H1 (cell line): ENCODE results near the gene CSNK1D. TPM values are rescaled to one million over a fixed set of nuclear protein-coding genes. Genes with fewer than 3 reads are reported as not detected.
"Not testable (repeated sequence)": the region's sequence is repeated elsewhere in the genome, so short reads cannot be mapped to it uniquely, and the experiment has no call there.

Source experiments
- CTCF ChIA-PET: fragments of 300-600 bp; sonication (Branson Sonifier 250); formaldehyde crosslinking; loops from one replicate; lab custom pipeline; 2021; ENCODE audit not compliant: partially characterized antibody; lab: Charles Lee
- POLR2A ChIA-PET: fragments of 300-600 bp; sonication (Branson Sonifier 250); formaldehyde crosslinking; loops from one replicate; lab custom pipeline; 2021; ENCODE audit warnings: inconsistent platforms; ENCODE audit not compliant: partially characterized antibody; lab: Charles Lee
- DNase-seq, 2 experiments: peaks; one replicate each; pipeline versions ENCODE4 v3.0.0 to v3.0.0-alpha.2; 2010 to 2022; ENCODE audit warnings: low spot score in 2 of 2, low read depth in 1 of 2, mixed read lengths in 1 of 2
- FAIRE-seq: peaks from 2 replicates; lab custom pipeline; 2011; peaks lifted over from hg19 to GRCh38; lab: Jason Lieb, UNC
- H2AFZ ChIP-seq: 2 replicates; pipeline ENCODE4 v1.8.1; 2012; ENCODE audit warnings: low read length, inconsistent platforms
- H2AK5ac ChIP-seq: 2 replicates; pipeline ENCODE4 v1.6.1; 2013; ENCODE audit warnings: low read depth, low read length
- H2BK120ac ChIP-seq: replicated peaks from 2 replicates; pipeline ENCODE3; 2013; ENCODE audit warnings: low read depth, low read length, inconsistent platforms
- H2BK12ac ChIP-seq: 2 replicates; pipeline ENCODE4 v1.6.1; 2013; ENCODE audit warnings: low read depth, low read length
- H2BK15ac ChIP-seq: 2 replicates; pipeline ENCODE4 v1.6.1; 2013; ENCODE audit warnings: low read length
- H2BK20ac ChIP-seq: 2 replicates; pipeline ENCODE4 v1.6.1; 2013; ENCODE audit warnings: low read length
- H2BK5ac ChIP-seq: 2 replicates; pipeline ENCODE4 v1.6.1; 2013; ENCODE audit warnings: low read depth, low read length
- H3K14ac ChIP-seq: 2 replicates; pipeline ENCODE4 v1.6.1; 2013; ENCODE audit warnings: inconsistent platforms; ENCODE audit not compliant: insufficient read length
- H3K18ac ChIP-seq: 2 replicates; pipeline ENCODE4 v1.6.1; 2013; ENCODE audit warnings: low read length; ENCODE audit errors: extremely low read depth
- H3K23ac ChIP-seq: 2 replicates; pipeline ENCODE4 v1.6.1; 2013; ENCODE audit warnings: inconsistent platforms; ENCODE audit not compliant: insufficient read length
- H3K23me2 ChIP-seq: 2 replicates; pipeline ENCODE4 v1.6.1; 2013; ENCODE audit warnings: low read depth, low read length
- H3K27ac ChIP-seq: 2 replicates; pipeline ENCODE4 v1.6.1; 2011; ENCODE audit warnings: low read depth, low read length, inconsistent platforms
- H3K27me3 ChIP-seq, 4 experiments: replicated peaks in 1 of 4; 1 replicate in 1 of 4; 2 replicates in 3 of 4; pipeline versions ENCODE4 v1.6.1 to v1.8.1; 2011 to 2013; ENCODE audit warnings: low read length in 3 of 4, mild to moderate bottlenecking in 3 of 4, inconsistent platforms in 2 of 4, mixed read lengths in 2 of 4, moderate library complexity in 1 of 4; ENCODE audit not compliant: control insufficient read depth in 3 of 4, insufficient read depth in 3 of 4; ENCODE audit errors: extremely low read depth in 1 of 4
- H3K36me3 ChIP-seq, 4 experiments: 2 replicates each; pipeline versions ENCODE4 v1.6.1 to v1.8.1; 2011 to 2013; ENCODE audit warnings: mild to moderate bottlenecking in 4 of 4, low read length in 3 of 4, moderate library complexity in 2 of 4, control low read depth in 1 of 4, inconsistent platforms in 1 of 4; ENCODE audit not compliant: insufficient read depth in 4 of 4, control insufficient read depth in 2 of 4
- H3K4ac ChIP-seq: replicated peaks from 2 replicates; pipeline ENCODE3; 2013; ENCODE audit warnings: low read length, low read depth, mixed read lengths, inconsistent platforms; ENCODE audit not compliant: insufficient read length
- H3K4me1 ChIP-seq, 4 experiments: replicated peaks in 1 of 4; 1 replicate in 1 of 4; 2 replicates in 3 of 4; pipeline versions ENCODE4 v1.6.1 to v1.8.1; 2011 to 2013; ENCODE audit warnings: low read length in 3 of 4, inconsistent platforms in 2 of 4, mixed read lengths in 1 of 4; ENCODE audit not compliant: insufficient read depth in 4 of 4, control insufficient read depth in 3 of 4
- H3K4me2 ChIP-seq, 2 experiments: 2 replicates each; pipeline versions ENCODE4 v1.6.1 to v1.8.1; 2011 to 2013; ENCODE audit warnings: low read depth in 2 of 2, low read length in 2 of 2, control low read depth in 1 of 2, inconsistent platforms in 1 of 2, mild to moderate bottlenecking in 1 of 2; ENCODE audit not compliant: insufficient read depth in 1 of 2
- H3K4me3 ChIP-seq, 4 experiments: fragments of 200-600, 300-600 bp in 1 of 4; sonication (generic), shearing (Covaris generic), sonication (Bioruptor Twin) in 1 of 4; 2 replicates each; pipeline versions ENCODE4 v1.5.1 to v1.8.1; 2011 to 2016; ENCODE audit warnings: low read length in 4 of 4, low read depth in 3 of 4, control low read depth in 2 of 4, inconsistent platforms in 2 of 4, mild to moderate bottlenecking in 2 of 4, mixed read lengths in 1 of 4, moderate library complexity in 1 of 4; ENCODE audit not compliant: insufficient read depth in 2 of 4; ENCODE audit errors: extremely low read depth in 1 of 4
- H3K56ac ChIP-seq: replicated peaks from 2 replicates; pipeline ENCODE3; 2013; ENCODE audit warnings: low read depth, mild to moderate bottlenecking, mixed read lengths, low read length, inconsistent platforms; ENCODE audit not compliant: insufficient read length
- H3K79me1 ChIP-seq: 2 replicates; pipeline ENCODE4 v1.6.1; 2013; ENCODE audit warnings: low read depth, low read length, control low read depth
- H3K79me2 ChIP-seq, 2 experiments: 2 replicates each; pipeline versions ENCODE4 v1.6.1 to v1.8.1; 2012 to 2013; ENCODE audit warnings: low read length in 2 of 2, mild to moderate bottlenecking in 2 of 2, inconsistent platforms in 1 of 2; ENCODE audit not compliant: insufficient read depth in 2 of 2, control insufficient read depth in 1 of 2
- H3K9ac ChIP-seq, 4 experiments: replicated peaks in 1 of 4; 1 replicate in 1 of 4; 2 replicates in 3 of 4; pipeline versions ENCODE4 v1.6.1 to v1.8.1; 2011 to 2013; ENCODE audit warnings: low read depth in 3 of 4, low read length in 3 of 4, control low read depth in 2 of 4, mild to moderate bottlenecking in 2 of 4, moderate library complexity in 2 of 4, inconsistent platforms in 1 of 4; ENCODE audit errors: extremely low read depth in 1 of 4
- H3K9me3 ChIP-seq, 2 experiments: 2 replicates each; pipeline versions ENCODE4 v1.6.1 to v1.8.1; 2012 to 2013; ENCODE audit warnings: mild to moderate bottlenecking in 2 of 2, moderate library complexity in 2 of 2, control low read depth in 1 of 2, inconsistent platforms in 1 of 2, low read depth in 1 of 2, low read length in 1 of 2, mixed read lengths in 1 of 2; ENCODE audit not compliant: insufficient read depth in 2 of 2
- H4K20me1 ChIP-seq, 2 experiments: replicated peaks in 1 of 2; 2 replicates each; pipeline versions ENCODE3 to v1.8.1; 2011 to 2013; ENCODE audit warnings: inconsistent platforms in 2 of 2, low read length in 2 of 2, mild to moderate bottlenecking in 1 of 2; ENCODE audit not compliant: insufficient read depth in 2 of 2, control insufficient read depth in 1 of 2
- H4K5ac ChIP-seq: 2 replicates; pipeline ENCODE4 v1.6.1; 2013; ENCODE audit warnings: low read length, low read depth, mixed read lengths, inconsistent platforms; ENCODE audit not compliant: insufficient read length
- H4K8ac ChIP-seq: 2 replicates; pipeline ENCODE4 v1.8.0; 2013; ENCODE audit warnings: mild to moderate bottlenecking, moderate library complexity, low read length, inconsistent platforms; ENCODE audit not compliant: insufficient read depth; ENCODE audit errors: extremely low read depth
- H4K91ac ChIP-seq: replicated peaks from 2 replicates; pipeline ENCODE3; 2013; ENCODE audit warnings: low read length, mixed read lengths, inconsistent platforms; ENCODE audit not compliant: insufficient read length
- WGBS, 2 experiments: shearing (Covaris generic) in 1 of 2; methylation state at CpG; one replicate each; pipeline versions ENCODE4 v1.1.6 to v1.1.7; 2013 to 2015; ENCODE audit warnings: low lambda C conversion rate in 2 of 2, mixed read lengths in 2 of 2, inconsistent platforms in 1 of 2, low coverage in 1 of 2, missing lambda C conversion rate in 1 of 2; ENCODE audit not compliant: insufficient replicate concordance in 2 of 2, insufficient coverage in 1 of 2, insufficient read length in 1 of 2; ENCODE audit errors: extremely low coverage in 1 of 2, missing lambda C conversion rate in 1 of 2; 5-methylcytosine and 5-hydroxymethylcytosine counted together
- polyA plus RNA-seq, 7 experiments: library from polyadenylated mRNA; depleted of rRNA in 3 of 7; stranded (reverse) in 5 of 7; unstranded in 2 of 7; fragments of >200 nt in 5 of 7; fragments of 200-250 nt in 2 of 7; gene quantifications; 1 replicate in 5 of 7; 2 replicates in 1 of 7; 4 replicates in 1 of 7; pipeline versions ENCODE4 v1.2.1 to v1.2.3, GENCODE V29; 2011 to 2013; ENCODE audit warnings: missing spikeins in 2 of 7, mixed read lengths in 2 of 7
- total RNA-seq: library from RNA; stranded (reverse); fragmentation: NEBNext Ultra II Directional; extraction: Animal tissue kit (Norgen Biotek cat#: 25700); gene quantifications from 2 replicates; pipeline ENCODE4 v1.2.1, GENCODE V29; 2021
- TF ChIP-seq, protein P1 (sequence below), 3 experiments: IDR thresholded peaks; 1 replicate in 2 of 3; 2 replicates in 1 of 3; pipeline versions ENCODE4 v1.5.1 to v1.6.1; 2011; ENCODE audit warnings: low read length in 3 of 3, mild to moderate bottlenecking in 3 of 3, inconsistent platforms in 2 of 3, low read depth in 1 of 3, moderate library complexity in 1 of 3; ENCODE audit not compliant: insufficient read depth in 1 of 3; ENCODE audit errors: control extremely low read depth in 1 of 3

Gene CSNK1D
- total and polyA plus RNA-seq, 2 of the 8 experiments (the other 6 are each of a cell fraction or from before 2014, with no cell fraction given) = 73.5 to 103 TPM

DNA sequence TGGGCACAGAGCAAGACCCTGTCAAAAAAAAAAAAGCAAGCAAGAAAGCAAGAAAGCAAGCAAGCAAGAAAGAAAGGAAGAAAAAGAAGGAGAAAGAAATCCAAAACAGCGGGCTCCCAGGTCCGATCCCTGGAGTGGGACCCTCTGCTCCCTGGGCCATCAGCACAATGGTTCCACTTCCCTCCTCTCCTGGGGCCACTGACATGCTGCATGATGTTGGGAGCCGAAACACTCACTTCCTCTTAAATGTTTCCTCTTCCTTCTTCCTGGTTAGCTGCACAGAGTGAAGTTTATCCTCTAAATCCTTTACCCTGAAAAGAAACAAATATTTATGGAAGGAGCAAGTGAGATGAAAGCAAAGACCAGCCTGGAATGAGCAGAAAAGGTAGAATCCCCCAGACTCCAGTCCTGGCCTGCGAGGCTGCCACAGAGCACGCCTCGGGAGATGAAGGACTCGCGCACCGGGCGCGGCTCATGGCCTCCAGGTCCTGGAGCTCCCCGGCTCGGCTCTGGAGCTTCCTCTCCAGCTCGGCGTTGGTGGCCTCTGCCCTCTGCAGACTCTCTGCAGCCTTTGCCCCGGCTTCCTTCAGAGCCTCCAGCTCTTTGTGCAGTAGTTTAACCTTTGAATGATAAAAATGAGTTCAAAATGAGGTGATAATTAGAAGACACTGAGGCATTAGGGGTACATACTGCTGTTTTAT, 79.8 kb downstream of the CSNK1D start (continued):
- TF ChIP-seq, protein P1, sequence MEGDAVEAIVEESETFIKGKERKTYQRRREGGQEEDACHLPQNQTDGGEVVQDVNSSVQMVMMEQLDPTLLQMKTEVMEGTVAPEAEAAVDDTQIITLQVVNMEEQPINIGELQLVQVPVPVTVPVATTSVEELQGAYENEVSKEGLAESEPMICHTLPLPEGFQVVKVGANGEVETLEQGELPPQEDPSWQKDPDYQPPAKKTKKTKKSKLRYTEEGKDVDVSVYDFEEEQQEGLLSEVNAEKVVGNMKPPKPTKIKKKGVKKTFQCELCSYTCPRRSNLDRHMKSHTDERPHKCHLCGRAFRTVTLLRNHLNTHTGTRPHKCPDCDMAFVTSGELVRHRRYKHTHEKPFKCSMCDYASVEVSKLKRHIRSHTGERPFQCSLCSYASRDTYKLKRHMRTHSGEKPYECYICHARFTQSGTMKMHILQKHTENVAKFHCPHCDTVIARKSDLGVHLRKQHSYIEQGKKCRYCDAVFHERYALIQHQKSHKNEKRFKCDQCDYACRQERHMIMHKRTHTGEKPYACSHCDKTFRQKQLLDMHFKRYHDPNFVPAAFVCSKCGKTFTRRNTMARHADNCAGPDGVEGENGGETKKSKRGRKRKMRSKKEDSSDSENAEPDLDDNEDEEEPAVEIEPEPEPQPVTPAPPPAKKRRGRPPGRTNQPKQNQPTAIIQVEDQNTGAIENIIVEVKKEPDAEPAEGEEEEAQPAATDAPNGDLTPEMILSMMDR (IDR thresholded peaks at IDR 0.05; ENCODE audit: control extremely low read depth in 1 of 3, insufficient read depth in 1 of 3, low read depth in 1 of 3, low read length in 3 of 3) = no peak

DNA sequence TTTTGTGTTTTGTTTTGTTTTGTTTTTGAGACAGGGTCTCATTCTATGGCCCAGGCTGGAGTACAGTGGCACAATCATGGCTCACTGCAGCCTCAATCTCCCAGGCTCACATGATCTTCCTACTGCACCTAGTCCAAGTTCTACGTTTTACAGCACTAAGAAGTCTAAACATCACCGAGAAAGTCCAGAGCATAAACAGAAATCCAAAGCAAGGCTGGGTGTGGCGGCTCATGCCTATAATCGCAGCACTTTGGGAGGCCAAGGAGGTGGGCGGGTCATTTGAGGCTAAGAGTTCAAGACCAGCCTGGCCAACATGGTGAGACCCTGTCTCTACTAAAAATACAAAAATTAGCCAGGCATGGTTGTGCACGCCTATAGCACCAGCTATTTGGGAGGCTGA, 80.5 kb downstream of the CSNK1D start:
- H3K79me1 ChIP-seq, H3K4me1 ChIP-seq, FAIRE-seq, H3K18ac ChIP-seq, DNase-seq, H3K23ac ChIP-seq, H3K4me2 ChIP-seq, H3K36me3 ChIP-seq, H3K27me3 ChIP-seq, H3K4ac ChIP-seq, H3K4me3 ChIP-seq, H2BK5ac ChIP-seq, H2BK15ac ChIP-seq, H2BK120ac ChIP-seq, H2BK20ac ChIP-seq, H2AFZ ChIP-seq, H2AK5ac ChIP-seq, H3K79me2 ChIP-seq, H4K91ac ChIP-seq, H3K23me2 ChIP-seq, H2BK12ac ChIP-seq, H4K8ac ChIP-seq, CTCF ChIA-PET, H4K5ac ChIP-seq, H3K9ac ChIP-seq, H3K9me3 ChIP-seq, H3K56ac ChIP-seq, H3K27ac ChIP-seq, H4K20me1 ChIP-seq, H3K14ac ChIP-seq: not testable (repeated sequence)
- 91% methylated on average over 6 of the region's 6 CpGs; no CpG with 5 or more reads in 1 of the 2 experiments for whole genome bisulfite sequencing, 2 experiments
- POLR2A ChIA-PET = interaction anchor here (0.7 kb wide), 1 partner anchor 275 kb away, joined by 3 read pairs; no protein-coding TSS in a partner anchor
